HAP-1 (cell line): ENCODE results near the gene SEPHS2.

Experiments used
- DNase-seq, 2 experiments: peaks; one replicate each; pipeline ENCODE4 v3.0.0-alpha.2; 2016 to 2020; ENCODE audit warnings: low spot score in 2 of 2
- H3K27me3 ChIP-seq: fragments of 250-450 bp; sonication (Bioruptor Pico); 2 replicates; pipeline ENCODE4 v1.5.1; 2020; ENCODE audit warnings: low read depth, mild to moderate bottlenecking, moderate library complexity
- H3K36me3 ChIP-seq: fragments of 250-450 bp; sonication (Bioruptor Pico); replicated peaks from 2 replicates; pipeline ENCODE4 v1.5.1; 2020; ENCODE audit warnings: mild to moderate bottlenecking
- H3K4me1 ChIP-seq: fragments of 250-450 bp; sonication (Bioruptor Pico); 2 replicates; pipeline ENCODE4 v1.5.1; 2020; ENCODE audit warnings: mild to moderate bottlenecking
- H3K4me3 ChIP-seq: fragments of 250-450 bp; sonication (Bioruptor Pico); 2 replicates; pipeline ENCODE4 v1.5.1; 2020; ENCODE audit warnings: mild to moderate bottlenecking, moderate library complexity
- H3K9me3 ChIP-seq: fragments of 250-450 bp; sonication (Bioruptor Pico); 2 replicates; pipeline ENCODE4 v1.5.1; 2020; ENCODE audit warnings: mild to moderate bottlenecking, moderate library complexity
- in situ Hi-C: fragments of 300-500 bp; cut with MboI; formaldehyde crosslinking; loops from 3 replicates; pipeline ENCODE4 v1.14.3; 2020; ENCODE audit warnings: low sequenced_read_pairs, inconsistent platforms, mixed read lengths

The SEPHS2 gene, protein sequence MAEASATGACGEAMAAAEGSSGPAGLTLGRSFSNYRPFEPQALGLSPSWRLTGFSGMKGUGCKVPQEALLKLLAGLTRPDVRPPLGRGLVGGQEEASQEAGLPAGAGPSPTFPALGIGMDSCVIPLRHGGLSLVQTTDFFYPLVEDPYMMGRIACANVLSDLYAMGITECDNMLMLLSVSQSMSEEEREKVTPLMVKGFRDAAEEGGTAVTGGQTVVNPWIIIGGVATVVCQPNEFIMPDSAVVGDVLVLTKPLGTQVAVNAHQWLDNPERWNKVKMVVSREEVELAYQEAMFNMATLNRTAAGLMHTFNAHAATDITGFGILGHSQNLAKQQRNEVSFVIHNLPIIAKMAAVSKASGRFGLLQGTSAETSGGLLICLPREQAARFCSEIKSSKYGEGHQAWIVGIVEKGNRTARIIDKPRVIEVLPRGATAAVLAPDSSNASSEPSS

DNA sequence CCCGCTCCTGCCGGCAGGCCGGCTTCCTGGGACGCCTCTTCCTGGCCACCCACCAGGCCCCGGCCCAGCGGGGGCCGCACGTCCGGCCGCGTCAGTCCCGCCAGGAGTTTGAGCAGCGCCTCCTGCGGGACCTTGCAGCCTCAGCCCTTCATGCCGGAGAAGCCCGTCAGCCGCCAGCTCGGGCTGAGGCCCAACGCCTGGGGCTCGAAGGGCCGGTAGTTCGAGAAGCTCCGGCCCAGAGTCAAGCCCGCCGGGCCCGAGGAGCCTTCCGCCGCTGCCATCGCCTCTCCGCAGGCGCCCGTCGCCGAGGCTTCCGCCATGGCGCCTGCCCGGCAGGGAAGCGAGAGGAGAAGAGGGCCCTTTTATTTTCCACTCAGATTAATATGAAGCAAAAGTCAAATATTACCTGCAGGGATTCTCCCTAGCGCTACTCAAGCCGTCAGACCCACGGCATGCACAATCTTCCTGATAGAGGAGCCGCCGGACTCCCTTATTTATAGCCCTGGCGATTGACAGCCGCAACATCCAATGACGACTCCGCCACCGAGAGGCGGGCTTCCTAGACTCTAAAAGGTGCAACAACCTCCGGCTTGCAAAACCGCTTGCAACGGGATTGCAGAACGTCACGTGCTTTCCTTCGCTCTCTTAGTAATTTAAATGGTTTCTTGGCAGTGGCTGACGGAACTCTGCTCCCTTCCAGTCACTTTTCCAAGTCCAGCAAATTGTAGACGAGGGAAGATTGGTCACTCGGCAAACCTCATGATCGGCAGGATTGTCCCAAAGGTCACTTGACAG is at the start of gene SEPHS2:
SEPHS2 (minus strand) TSS at position 467 of the 795 bp plus-strand sequence; CDS start at position 320, 147 bp downstream.
- in situ Hi-C loops: loop anchor here (5.0 kb wide), 1 partner anchor 187 kb away; no protein-coding TSS in a partner anchor
- Histone ChIP-seq H3K9me3 (peaks cover 9% of the 10 kb centered on the region; the same call in 1 of the 2 replicates), H3K27me3 (no peaks in the 10 kb centered on the region), H3K36me3 (peaks cover 15% of the 10 kb centered on the region), H3K4me3 (peak within 1 kb of the TSS; percentile 56), H3K4me1 (peaks cover 8% of the 10 kb centered on the region)
- DNase-seq: peak; percentile 84 to 97

DNA sequence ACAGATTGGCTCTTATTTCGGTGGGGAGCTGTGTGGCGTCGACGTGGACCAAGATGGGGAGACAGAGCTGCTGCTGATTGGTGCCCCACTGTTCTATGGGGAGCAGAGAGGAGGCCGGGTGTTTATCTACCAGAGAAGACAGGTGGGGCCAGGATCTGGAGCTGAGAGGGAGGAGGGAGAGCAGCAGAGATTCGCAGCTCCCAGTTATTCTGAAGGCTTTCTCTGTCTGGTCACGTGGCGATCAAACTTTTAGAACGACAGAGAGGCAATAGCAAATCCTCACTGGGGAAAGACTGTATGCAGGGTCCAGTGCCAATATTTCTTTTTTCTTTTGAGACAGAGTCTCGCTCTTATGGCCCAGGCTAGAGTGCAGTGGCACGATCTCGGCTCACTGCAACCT is 49.0 kb upstream of the SEPHS2 start:
- Histone ChIP-seq H3K9me3 (no peaks in the 10 kb centered on the region), H3K4me1 (peaks cover 7% of the 10 kb centered on the region), H3K4me3 (no peak overlapping the region), H3K36me3 (no peaks in the 10 kb centered on the region), H3K27me3 (no peaks in the 10 kb centered on the region)
- no peak for DNase-seq
- in situ Hi-C loops: no loop called here

DNA sequence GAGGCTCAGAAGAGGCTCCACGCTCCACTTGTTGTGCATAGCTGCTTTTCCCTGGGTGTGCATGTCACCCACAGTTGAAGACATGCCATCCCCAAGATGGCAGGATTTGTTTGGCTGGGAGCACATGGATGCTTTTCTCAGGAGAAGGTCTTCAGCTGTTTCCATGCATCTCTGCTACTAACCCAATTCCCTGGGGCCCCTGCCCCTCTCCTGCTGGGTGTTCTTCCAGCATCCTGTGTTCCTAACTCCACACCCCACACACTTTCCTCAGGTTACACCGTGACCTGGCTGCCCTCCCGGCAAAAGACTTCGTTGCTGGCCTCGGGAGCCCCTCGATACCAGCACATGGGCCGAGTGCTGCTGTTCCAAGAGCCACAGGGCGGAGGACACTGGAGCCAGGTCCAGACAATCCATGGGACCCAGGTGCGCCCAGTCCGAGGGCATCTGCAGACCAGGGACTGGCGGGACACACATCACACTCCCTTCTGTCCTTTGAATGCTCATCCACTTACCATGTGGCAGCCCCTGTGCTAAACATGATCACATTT is 48.3 kb upstream of the SEPHS2 start:
- H3K4me1 ChIP-seq: peaks cover 9% of the 10 kb centered on the region
- no peaks in the 10 kb centered on the region for H3K27me3 ChIP-seq
- no peak overlapping the region for H3K4me3 ChIP-seq
- in situ Hi-C loops: no loop called here
- no peaks in the 10 kb centered on the region for H3K36me3 ChIP-seq
- no peaks in the 10 kb centered on the region for H3K9me3 ChIP-seq
- DNase-seq: no peak

DNA sequence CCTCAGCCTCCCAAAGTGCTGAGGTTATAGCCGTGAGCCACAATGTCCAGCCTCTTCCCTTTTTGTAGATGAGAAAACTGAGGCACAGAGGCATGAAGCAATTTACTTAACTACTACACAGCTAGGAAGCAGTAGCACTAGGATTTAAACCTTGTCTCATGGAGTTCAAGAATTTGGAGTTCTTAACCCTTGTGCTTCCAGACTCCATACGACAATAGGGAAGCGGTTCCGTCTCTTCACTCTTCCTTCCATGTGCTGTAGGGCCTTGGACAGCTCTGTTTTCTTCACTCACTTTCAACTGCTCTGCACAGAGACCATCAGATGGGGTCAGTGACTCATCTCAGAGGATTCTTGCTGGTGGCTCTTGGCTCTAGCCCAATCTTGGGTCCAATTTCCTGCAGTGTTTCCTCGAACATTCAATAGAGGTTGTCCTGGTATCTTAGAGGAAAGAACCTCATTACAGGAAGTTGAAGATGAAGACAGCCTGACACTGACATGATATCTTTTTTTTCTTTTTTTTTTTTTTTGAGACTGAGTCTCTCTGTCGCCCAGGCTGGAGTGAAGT is 46.2 kb upstream of the SEPHS2 start:
- DNase-seq: no peak
- Histone ChIP-seq H3K4me3 (no peak overlapping the region), H3K27me3 (no peaks in the 10 kb centered on the region), H3K9me3 (no peaks in the 10 kb centered on the region), H3K36me3 (no peaks in the 10 kb centered on the region), H3K4me1 (peaks cover 9% of the 10 kb centered on the region)
- in situ Hi-C loops: no loop called here

DNA sequence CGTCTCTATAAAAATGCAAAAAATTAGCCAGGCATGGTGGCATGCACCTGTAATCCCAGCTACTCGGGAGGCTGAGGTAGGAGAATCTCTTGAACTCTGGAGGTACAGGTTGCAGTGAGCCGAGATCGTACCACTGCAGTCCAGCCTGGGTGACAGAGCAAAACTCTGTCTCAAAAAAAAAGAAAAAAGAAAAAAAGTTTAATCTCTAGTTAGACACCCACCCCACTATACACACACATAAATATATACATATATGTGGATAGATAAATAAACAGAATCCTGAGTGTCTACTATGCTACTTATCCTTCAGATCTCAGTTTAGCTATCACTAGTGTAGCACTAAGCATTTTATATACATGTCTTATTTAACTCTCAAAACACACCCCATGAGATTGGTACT is 45.6 kb upstream of the SEPHS2 start:
- Histone ChIP-seq H3K4me3 (no peak overlapping the region), H3K27me3 (no peaks in the 10 kb centered on the region), H3K9me3 (no peaks in the 10 kb centered on the region), H3K4me1 (peaks cover 9% of the 10 kb centered on the region), H3K36me3 (no peaks in the 10 kb centered on the region)
- in situ Hi-C loops: no loop called here
- no peak for DNase-seq

DNA sequence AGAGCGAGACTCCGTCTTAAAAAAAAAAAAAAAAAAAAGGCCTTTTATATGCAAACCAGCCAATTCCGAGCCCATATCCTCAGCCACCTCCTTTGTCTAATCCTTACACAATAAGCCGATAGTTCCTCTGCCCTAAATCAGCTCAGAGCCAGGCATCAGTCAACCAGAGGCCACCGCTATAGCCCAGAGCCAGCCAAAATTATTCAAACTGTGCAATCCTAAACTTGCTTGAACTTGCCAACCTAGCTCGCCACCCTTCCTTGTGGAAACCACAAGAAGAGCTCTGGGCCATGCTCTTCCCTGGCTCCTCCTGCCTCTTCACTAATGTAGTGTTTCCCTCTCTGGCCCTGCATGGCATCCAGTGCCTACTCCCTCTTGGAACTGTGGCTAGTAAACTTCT is 44.5 kb upstream of the SEPHS2 start:
- Histone ChIP-seq H3K4me1 (peaks cover 9% of the 10 kb centered on the region), H3K9me3 (no peaks in the 10 kb centered on the region), H3K4me3 (no peak overlapping the region), H3K27me3 (no peaks in the 10 kb centered on the region), H3K36me3 (no peaks in the 10 kb centered on the region)
- DNase-seq: peak; percentile 71 to 85
- in situ Hi-C loops: no loop called here

DNA sequence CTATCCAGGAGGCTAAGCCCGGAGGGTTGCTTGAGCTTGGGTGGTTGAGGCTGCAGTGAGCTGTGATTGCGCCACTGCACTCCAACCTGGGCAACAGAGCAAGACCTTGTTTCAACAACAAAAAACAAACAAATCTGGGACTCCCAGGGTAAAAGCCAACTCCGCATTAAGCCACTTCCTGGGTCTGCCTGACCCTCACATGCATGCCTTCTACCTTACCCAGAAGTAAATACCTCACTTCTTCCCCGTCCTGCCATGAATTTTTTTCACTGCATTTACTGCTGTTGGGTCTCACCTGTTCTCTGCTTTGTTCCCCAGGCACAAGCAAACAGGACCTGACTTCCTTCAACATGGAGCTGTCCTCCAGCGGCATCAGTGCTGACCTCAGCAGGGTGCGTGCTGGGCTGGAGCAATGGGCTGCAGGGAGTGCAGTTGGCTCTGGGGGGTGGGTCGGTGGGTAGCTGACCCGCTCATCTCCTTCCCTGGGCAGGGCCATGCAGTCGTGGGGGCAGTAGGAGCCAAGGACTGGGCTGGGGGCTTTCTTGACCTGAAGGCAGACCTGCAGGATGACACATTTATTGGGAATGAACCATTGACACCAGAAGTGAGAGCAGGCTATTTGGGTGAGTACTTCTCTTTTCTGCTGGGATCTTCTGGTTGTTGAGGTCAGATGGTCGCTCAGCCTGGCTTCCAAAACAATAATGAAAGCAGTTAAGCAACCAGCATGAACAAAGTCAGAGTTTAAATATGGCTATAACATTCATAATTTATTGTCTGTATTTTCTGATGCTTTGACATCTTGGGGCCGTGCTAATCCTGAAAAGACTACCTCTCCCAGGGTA is 43.3 kb upstream of the SEPHS2 start:
- Histone ChIP-seq H3K36me3 (no peaks in the 10 kb centered on the region), H3K4me1 (peaks cover 9% of the 10 kb centered on the region), H3K4me3 (no peak overlapping the region), H3K9me3 (no peaks in the 10 kb centered on the region), H3K27me3 (no peaks in the 10 kb centered on the region)
- in situ Hi-C loops: loop anchor here (10.0 kb wide), 1 partner anchor 54 kb away; the partner anchor contains the start of gene DCTPP1
- no peak for DNase-seq

DNA sequence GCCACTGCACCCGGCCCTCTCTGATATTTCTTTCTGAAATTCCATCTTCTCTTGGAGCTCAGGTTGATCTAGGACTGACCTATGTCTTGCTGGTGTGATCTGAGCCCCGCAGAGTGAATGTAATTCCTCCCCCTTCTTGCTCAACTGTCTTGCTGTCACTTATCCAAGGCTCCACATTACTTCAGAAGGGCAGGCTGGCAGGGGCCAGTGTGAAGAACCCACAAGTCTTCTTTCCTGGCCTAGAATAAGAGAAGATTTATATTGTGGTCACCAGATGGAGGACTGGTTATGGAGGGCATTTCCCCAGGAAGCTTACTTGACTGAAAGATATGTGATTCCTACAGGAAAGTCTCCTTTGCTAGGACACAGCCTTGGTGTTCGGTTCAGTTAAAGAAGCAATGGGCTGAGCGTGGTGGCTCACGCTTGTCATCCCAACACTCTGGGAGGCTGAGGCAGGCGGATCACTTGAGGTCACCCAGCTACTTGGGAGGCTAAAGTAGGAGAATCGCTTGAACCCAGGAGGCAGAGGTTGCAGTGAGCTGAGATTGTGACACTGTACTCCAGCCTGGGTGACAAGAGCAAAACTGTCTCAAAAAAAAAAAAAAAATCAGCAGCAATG is 40.3 kb upstream of the SEPHS2 start:
- no peak for DNase-seq
- in situ Hi-C loops: loop anchor here (10.0 kb wide), 1 partner anchor 51 kb away; the partner anchor contains the start of gene DCTPP1
- no peaks in the 10 kb centered on the region for H3K27me3 ChIP-seq

DNA sequence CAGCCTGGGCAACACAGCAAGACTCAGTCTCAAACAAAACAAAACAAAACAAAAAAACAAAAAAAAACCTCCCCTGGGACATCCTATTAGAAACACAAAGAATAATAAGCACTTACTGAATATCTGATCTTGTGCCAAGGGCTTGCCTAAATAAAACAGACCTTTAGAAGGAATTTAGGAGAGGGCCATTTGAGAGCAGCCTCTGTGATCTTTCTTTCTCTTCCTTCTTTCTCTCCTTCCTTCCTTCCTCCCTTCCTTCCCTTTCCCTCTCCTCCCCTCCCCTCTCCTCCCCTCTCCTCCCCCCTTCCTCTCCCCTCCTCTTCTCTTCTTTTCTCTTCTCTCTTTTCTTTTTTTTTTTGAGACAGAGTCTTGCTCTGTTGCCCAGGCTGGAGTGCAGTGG is 39.2 kb upstream of the SEPHS2 start:
- DNase-seq: no peak
- Histone ChIP-seq H3K36me3 (no peaks in the 10 kb centered on the region), H3K9me3 (no peaks in the 10 kb centered on the region), H3K27me3 (no peaks in the 10 kb centered on the region), H3K4me3 (no peak overlapping the region), H3K4me1 (peaks cover 4% of the 10 kb centered on the region; the same call in 1 of the 2 replicates)
- in situ Hi-C loops: loop anchor here (10.0 kb wide), 1 partner anchor 50 kb away; the partner anchor contains the start of gene DCTPP1

More for the DNA sequence above, 40.3 kb upstream of the SEPHS2 start:
- Histone ChIP-seq H3K9me3 (no peaks in the 10 kb centered on the region), H3K4me3 (no peak overlapping the region), H3K36me3 (no peaks in the 10 kb centered on the region), H3K4me1 (peaks cover 9% of the 10 kb centered on the region)

DNA sequence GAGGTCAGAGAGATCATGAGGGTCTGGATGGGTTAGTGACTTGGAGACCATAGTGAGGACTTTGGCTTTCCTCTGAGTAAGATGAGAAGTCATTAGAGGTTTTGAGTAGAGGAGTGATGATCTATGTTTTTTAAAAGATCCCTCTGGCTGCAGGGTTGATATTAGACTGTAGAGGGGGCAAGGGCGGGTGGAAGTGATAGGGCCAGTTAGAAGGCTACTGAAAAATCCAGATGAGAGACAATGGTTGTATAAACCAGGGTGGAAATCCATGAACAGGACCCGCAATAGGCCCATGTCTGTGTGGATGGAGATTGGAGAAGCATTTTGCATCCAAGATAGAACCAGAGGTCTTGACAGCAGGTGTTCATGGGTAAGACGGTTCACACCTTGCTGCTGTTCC is 36.7 kb upstream of the SEPHS2 start:
- in situ Hi-C loops: loop anchor here (10.0 kb wide), 1 partner anchor 48 kb away; the partner anchor contains the start of gene DCTPP1
- DNase-seq: no peak
- Histone ChIP-seq H3K36me3 (no peaks in the 10 kb centered on the region), H3K27me3 (no peaks in the 10 kb centered on the region), H3K4me3 (no peak overlapping the region), H3K4me1 (no peaks in the 10 kb centered on the region), H3K9me3 (no peaks in the 10 kb centered on the region)

DNA sequence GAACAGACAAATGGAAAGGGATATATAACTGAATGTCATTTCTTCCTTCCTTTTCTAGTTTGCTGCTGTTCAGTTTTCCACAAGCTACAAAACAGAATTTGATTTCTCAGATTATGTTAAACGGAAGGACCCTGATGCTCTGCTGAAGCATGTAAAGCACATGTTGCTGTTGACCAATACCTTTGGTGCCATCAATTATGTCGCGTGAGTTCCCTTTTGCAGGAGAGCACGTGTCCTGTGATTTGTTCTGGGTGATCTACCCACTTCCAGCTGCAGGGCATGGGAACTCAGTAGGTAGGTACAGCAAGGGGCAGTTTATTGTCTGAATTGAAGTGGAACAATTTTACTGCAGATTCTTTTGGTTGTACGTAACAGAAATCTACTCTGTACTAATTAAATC is 35.7 kb upstream of the SEPHS2 start:
- in situ Hi-C loops: loop anchor here (10.0 kb wide), 1 partner anchor 47 kb away; the partner anchor contains the start of gene DCTPP1
- Histone ChIP-seq H3K27me3 (no peaks in the 10 kb centered on the region), H3K4me1 (no peaks in the 10 kb centered on the region), H3K4me3 (no peak overlapping the region), H3K9me3 (no peaks in the 10 kb centered on the region), H3K36me3 (no peaks in the 10 kb centered on the region)
- DNase-seq: no peak

DNA sequence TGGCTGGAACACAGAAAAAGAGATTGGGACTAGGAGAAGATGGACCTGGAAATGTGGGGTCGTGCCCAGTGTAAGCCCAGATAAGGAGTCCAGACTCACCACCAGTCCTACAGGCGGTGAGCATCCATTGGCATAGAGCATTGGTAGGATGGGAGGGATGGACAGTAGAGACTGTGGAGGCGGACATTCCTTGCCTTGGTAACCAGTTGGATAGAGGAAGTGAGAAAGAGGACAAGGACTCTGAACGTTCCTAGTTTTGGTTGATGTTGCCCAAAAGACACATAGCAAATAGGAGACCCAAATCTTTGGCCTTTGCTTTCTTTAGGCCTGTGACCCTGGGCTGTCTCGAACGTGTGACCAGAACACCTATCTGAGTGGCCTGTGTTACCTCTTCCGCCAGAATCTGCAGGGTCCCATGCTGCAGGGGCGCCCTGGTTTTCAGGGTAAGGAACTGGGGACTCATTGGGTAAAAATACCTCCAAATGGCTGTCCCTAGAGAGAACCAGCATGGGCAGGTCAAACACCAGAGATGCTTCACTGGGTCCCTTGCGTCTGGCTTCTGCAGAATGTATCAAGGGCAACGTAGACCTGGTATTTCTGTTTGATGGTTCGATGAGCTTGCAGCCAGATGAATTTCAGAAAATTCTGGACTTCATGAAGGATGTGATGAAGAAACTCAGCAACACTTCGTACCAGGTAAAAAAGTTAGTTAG is 33.2 kb upstream of the SEPHS2 start:
- no peaks in the 10 kb centered on the region for H3K36me3 ChIP-seq

More for the DNA sequence above, 33.2 kb upstream of the SEPHS2 start:
- in situ Hi-C loops: no loop called here
- H3K4me1 ChIP-seq: no peaks in the 10 kb centered on the region
- no peak overlapping the region for H3K4me3 ChIP-seq
- no peaks in the 10 kb centered on the region for H3K27me3 ChIP-seq
- no peaks in the 10 kb centered on the region for H3K9me3 ChIP-seq
- DNase-seq: no peak
